ENCODE measurements around the gene MRPL36.

The MRPL36 gene

DNA sequence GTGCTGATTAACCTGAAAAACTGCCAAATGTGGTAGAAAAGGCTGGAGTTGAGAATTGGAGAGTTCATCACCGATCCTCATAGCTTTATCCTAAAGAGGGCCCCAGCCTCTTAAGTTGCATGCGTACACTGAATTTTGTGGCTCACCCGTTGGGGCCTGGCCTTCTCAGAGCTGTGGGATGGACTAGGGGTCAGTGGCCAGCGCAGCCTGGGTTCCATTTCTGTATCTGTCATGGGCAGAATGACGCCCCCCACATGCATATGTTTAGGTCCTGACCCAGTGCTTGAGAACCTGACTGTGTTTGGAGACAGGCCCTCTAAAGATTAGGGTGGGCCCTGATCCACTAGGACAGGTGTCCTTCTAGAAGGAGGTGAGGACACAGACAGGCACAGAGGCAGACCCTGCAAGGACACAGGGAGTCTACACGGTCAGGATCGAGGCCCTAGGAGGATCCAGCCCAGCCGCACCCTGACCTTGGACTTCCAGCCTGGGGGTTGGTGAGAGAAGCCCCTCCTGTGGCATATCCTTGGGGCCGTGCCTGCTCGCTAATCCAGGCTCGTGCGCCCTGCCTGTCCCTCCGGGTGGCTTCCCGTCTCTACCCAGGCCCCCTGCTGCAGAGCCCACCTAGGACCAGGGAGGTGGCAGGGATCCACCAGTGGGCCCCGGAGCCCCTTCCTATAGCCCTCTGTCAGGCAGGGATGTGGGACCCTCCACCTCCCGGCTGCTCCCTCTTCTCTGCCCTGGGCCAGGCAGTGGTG, 33.8 kb upstream of the MRPL36 start:
- Mint-ChIP-seq H3K4me1 (peaks cover 45% of the 10 kb centered on the region), H3K36me3 (ENCODE audit: low read depth) (peaks cover 5% of the 10 kb centered on the region), H3K27me3 (ENCODE audit: low read depth, poor library complexity) (peaks cover 35% of the 10 kb centered on the region), H3K9me3 (no peaks in the 10 kb centered on the region), H3K27ac (no peak overlapping the region), H3K4me3 (no peak overlapping the region)
- no peak for TF ChIP-seq CTCF (IDR thresholded peaks at IDR 0.05)
- DNase-seq = no peak

- no peak for DNase-seq
- H3K4me1 Mint-ChIP-seq = peaks cover 39% of the 10 kb centered on the region
- H3K36me3 Mint-ChIP-seq (ENCODE audit: low read depth) = peaks cover 6% of the 10 kb centered on the region
- no peak overlapping the region for H3K4me3 Mint-ChIP-seq
- H3K27me3 Mint-ChIP-seq (ENCODE audit: low read depth, poor library complexity) = peaks cover 33% of the 10 kb centered on the region
- TF ChIP-seq CTCF (IDR thresholded peaks at IDR 0.05) = no peak
- no peak overlapping the region for H3K27ac Mint-ChIP-seq
- H3K9me3 Mint-ChIP-seq = no peaks in the 10 kb centered on the region
Measured at GRCh38 chr5:1832511-1833250, 33.0 kb upstream of the MRPL36 start.

DNA sequence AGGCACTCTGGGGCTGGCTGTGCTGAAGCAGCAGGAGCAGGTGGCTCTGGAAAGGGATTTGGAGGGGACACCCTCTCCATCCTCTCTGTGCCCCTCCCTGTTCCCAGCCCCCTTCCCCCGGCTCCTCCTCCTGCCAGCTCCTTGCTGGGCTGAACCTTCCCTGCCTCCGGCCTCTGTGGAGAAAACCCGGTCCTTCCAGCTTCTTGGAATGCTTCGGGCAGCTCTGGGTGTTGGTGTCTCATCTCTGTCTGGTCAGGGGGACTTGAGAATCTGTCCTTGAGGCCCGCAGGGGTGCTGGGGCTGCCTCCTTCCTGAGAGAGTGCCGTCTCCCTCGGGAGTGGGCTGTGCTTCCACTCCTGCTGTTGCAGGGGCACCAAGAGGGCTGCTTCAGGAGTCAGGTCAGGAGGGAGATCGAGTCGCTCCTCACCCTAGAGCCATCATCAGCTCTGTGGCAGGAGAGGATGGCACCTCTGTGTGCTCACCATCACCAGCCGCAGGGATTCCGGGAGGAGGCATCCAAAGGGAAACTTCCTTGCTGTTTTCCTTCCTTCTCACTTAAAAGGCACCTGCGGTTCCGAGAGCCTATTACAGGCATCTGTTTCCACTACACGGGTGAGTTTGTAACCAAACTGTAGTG, 32.2 kb upstream of the MRPL36 start:
- H3K9me3 Mint-ChIP-seq = no peaks in the 10 kb centered on the region
- peaks cover 33% of the 10 kb centered on the region for H3K27me3 Mint-ChIP-seq (ENCODE audit: low read depth, poor library complexity)
- peaks cover 37% of the 10 kb centered on the region for H3K4me1 Mint-ChIP-seq
- peaks cover 15% of the 10 kb centered on the region for H3K36me3 Mint-ChIP-seq (ENCODE audit: low read depth)
- TF ChIP-seq CTCF (IDR thresholded peaks at IDR 0.05) = no peak
- no peak for DNase-seq
- H3K4me3 Mint-ChIP-seq = no peak overlapping the region
- no peak overlapping the region for H3K27ac Mint-ChIP-seq

DNA sequence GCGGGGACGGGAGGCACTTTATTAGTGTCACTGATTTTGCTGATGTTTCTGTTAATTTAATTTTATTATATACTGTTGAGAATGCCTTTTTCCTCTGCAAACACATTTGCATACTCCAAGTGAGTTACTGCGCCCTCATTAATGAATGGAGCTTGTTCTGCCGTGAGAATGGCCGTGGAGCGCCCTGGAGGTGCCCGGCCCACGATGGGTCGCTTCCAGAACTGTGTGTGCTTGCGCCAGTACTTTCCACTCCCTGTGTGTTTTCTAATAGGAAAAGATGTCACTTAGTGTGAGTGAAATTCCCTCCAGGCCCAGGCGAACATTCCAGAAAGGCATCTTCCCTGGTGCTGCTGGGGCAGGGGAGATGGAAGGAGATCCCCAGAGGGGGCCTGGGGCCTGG, 31.6 kb upstream of the MRPL36 start:
- H3K27ac Mint-ChIP-seq = no peak overlapping the region
- DNase-seq = no peak
- peaks cover 31% of the 10 kb centered on the region for H3K27me3 Mint-ChIP-seq (ENCODE audit: low read depth, poor library complexity)
- H3K36me3 Mint-ChIP-seq (ENCODE audit: low read depth) = peaks cover 18% of the 10 kb centered on the region
- H3K4me1 Mint-ChIP-seq = peaks cover 35% of the 10 kb centered on the region
- H3K9me3 Mint-ChIP-seq = no peaks in the 10 kb centered on the region
- H3K4me3 Mint-ChIP-seq = no peak overlapping the region
- no peak for TF ChIP-seq CTCF (IDR thresholded peaks at IDR 0.05)

DNA sequence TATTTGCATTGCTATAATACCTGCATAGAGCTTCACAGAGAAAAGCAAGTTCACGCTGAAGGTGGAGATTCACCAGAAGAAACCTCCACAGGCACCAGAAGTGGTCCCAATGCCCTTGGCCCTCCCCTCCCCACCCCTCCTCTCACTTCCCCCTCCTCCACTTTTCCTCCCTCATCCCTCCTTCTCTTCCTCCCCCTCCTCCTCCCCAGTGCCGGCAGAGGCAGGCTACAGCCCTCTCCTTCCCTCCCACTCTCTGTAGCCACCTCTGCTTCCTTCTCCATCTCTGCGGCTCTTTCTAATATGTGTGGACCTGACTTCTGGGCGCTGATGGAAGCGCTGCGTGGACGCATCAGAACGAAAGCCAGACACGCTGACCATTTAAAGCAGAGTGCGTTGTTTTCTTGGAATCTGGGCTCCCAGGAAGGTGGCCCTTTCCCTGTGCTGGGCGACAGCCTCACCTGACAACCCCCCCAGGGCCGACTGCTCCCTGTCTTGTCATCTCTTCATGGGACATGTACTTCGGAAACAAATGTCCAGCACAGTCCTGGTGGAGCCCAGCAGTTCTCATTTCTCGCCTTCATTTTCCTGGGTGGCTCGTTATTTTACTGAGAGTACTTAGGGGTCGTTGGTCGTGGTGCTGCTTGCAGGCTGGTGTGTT, 31.1 kb upstream of the MRPL36 start:
- H3K27ac Mint-ChIP-seq = no peak overlapping the region
- no peak for DNase-seq
- no peaks in the 10 kb centered on the region for H3K9me3 Mint-ChIP-seq
- peaks cover 27% of the 10 kb centered on the region for H3K27me3 Mint-ChIP-seq (ENCODE audit: low read depth, poor library complexity)
- no peak overlapping the region for H3K4me3 Mint-ChIP-seq
- H3K36me3 Mint-ChIP-seq (ENCODE audit: low read depth) = peaks cover 23% of the 10 kb centered on the region
- no peak for TF ChIP-seq CTCF (IDR thresholded peaks at IDR 0.05)
- H3K4me1 Mint-ChIP-seq = peaks cover 35% of the 10 kb centered on the region
